ENCODE data around the gene SDK1. TPM values are rescaled to one million over a fixed set of nuclear protein-coding genes. Genes with fewer than 3 reads are reported as not detected.

SDK1 gene
- total RNA-seq, 4 donors from 2014 or later = 1.3 to 5.0 (median 2.0) TPM

- intact Hi-C loops (cut with DNase I) = no loop called here
- H3K9me3 ChIP-seq = no peaks in the 10 kb centered on the region
- no peaks in the 10 kb centered on the region for H3K36me3 ChIP-seq
- no peak for TF ChIP-seq POLR2A (IDR thresholded peaks at IDR 0.05)
- TF ChIP-seq, protein P1, sequence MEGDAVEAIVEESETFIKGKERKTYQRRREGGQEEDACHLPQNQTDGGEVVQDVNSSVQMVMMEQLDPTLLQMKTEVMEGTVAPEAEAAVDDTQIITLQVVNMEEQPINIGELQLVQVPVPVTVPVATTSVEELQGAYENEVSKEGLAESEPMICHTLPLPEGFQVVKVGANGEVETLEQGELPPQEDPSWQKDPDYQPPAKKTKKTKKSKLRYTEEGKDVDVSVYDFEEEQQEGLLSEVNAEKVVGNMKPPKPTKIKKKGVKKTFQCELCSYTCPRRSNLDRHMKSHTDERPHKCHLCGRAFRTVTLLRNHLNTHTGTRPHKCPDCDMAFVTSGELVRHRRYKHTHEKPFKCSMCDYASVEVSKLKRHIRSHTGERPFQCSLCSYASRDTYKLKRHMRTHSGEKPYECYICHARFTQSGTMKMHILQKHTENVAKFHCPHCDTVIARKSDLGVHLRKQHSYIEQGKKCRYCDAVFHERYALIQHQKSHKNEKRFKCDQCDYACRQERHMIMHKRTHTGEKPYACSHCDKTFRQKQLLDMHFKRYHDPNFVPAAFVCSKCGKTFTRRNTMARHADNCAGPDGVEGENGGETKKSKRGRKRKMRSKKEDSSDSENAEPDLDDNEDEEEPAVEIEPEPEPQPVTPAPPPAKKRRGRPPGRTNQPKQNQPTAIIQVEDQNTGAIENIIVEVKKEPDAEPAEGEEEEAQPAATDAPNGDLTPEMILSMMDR (IDR thresholded peaks at IDR 0.05) = no peak
- no peak overlapping the region for H3K4me3 ChIP-seq (replicated peaks in 1 of 3)
- no peak for DNase-seq
- WGBS, 2 donors = 80 to 89% methylated on average over 4 of the region's 4 CpGs
- H3K4me1 ChIP-seq = peaks cover 3 to 4% of the 10 kb centered on the region in 2 donors
- H3K27ac ChIP-seq = no peak overlapping the region
- H3K27me3 ChIP-seq = no peaks in the 10 kb centered on the region
Observed at GRCh38 chr7:3887096-3887690, 586.1 kb downstream of the SDK1 start.

DNA sequence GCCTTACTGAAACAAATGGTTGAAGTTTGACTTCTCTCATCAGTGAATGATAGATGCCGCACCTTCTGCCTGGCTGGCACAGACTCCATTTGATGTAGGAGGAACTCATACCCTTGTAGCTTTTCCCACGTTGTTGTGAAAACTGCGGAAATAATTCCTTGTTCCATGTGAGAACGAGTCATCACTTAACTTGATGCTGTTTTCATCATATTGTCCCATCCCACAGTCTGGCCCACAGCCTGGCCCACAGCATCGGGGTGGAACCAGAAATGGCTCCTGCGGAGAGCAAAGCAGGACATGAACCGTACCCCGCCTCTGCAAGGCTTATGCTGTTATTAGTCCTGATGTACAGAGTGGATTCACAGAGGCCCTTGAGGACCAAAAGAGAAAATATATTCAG is 587.0 kb downstream of the SDK1 start:
- H3K9me3 ChIP-seq = no peaks in the 10 kb centered on the region
- H3K4me1 ChIP-seq = peaks cover 12 to 13% of the 10 kb centered on the region in 2 donors
- no peaks in the 10 kb centered on the region for H3K36me3 ChIP-seq
- intact Hi-C loops (cut with DNase I) = no loop called here
- DNase-seq = no peak
- no peaks in the 10 kb centered on the region for H3K27me3 ChIP-seq
- TF ChIP-seq, protein P1 (IDR thresholded peaks at IDR 0.05) = no peak
- TF ChIP-seq POLR2A (IDR thresholded peaks at IDR 0.05) = no peak
- H3K27ac ChIP-seq = no peak overlapping the region
- WGBS, 2 donors = 85 to 92% methylated on average over 8 of the region's 8 CpGs
- H3K4me3 ChIP-seq (replicated peaks in 1 of 3) = no peak overlapping the region

GRCh38 chr7:3892157-3892556 is 591.1 kb downstream of the SDK1 start:
- Histone ChIP-seq H3K4me1 (peaks cover 13 to 16% of the 10 kb centered on the region in 2 donors), H3K36me3 (no peaks in the 10 kb centered on the region), H3K27ac (no peak overlapping the region), H3K4me3 (replicated peaks in 1 of 3) (no peak overlapping the region), H3K27me3 (no peaks in the 10 kb centered on the region), H3K9me3 (no peaks in the 10 kb centered on the region)
- TF ChIP-seq, protein P1 (IDR thresholded peaks at IDR 0.05) = no peak
- TF ChIP-seq POLR2A (IDR thresholded peaks at IDR 0.05) = no peak
- 47 to 50% methylated on average over 6 of the region's 7 CpGs for WGBS, 2 donors
- DNase-seq = peak; percentile 7 to 39
- intact Hi-C loops (cut with DNase I) = no loop called here

GRCh38 chr7:3892686-3893085 is 591.6 kb downstream of the SDK1 start:
- TF ChIP-seq POLR2A (IDR thresholded peaks at IDR 0.05) = no peak
- TF ChIP-seq, protein P1 (IDR thresholded peaks at IDR 0.05) = no peak
- intact Hi-C loops (cut with DNase I) = no loop called here

DNA sequence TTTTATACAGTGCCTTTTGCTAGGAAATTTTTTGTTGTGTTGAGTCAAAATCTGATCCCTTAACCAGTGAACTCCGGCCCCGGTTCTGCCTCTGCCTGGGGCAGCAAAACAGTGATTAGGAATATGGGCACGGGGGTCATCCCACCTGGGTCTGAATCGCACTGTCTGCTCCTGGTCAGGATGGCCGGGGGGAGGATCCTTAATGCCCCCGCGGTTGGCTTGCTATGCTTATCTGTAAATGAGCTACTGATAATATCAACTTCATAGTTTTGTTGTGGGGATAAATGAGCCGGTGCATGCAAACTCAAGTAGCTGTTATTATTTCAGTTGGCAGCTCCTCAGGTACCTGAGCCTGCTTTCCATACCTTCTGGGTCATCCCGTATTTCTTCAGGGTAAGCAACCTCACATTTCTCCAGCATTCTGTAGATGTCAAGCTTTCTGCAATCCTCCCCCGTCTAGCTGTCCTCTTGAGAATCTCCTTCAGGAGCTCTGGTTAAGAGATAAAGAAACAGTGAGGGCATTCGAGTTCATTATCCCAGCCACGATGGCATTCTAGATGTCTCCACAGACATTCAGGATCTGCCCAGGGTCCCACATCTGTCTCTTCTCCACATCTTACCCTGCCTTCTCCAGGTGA is 592.2 kb downstream of the SDK1 start:
- no peak for TF ChIP-seq POLR2A (IDR thresholded peaks at IDR 0.05)
- TF ChIP-seq, protein P1 (IDR thresholded peaks at IDR 0.05) = no peak
- no peaks in the 10 kb centered on the region for H3K27me3 ChIP-seq
- no peak for DNase-seq
- intact Hi-C loops (cut with DNase I) = no loop called here
- H3K4me1 ChIP-seq = peaks cover 13 to 16% of the 10 kb centered on the region in 2 donors
- no peaks in the 10 kb centered on the region for H3K36me3 ChIP-seq
- no peak overlapping the region for H3K27ac ChIP-seq
- H3K9me3 ChIP-seq = no peaks in the 10 kb centered on the region
- no peak overlapping the region for H3K4me3 ChIP-seq (replicated peaks in 1 of 3)
- WGBS, 2 donors = 47 to 64% methylated on average over 10 to 12 of the region's 12 CpGs

More at GRCh38 chr7:3892686-3893085, 591.6 kb downstream of the SDK1 start:
- Histone ChIP-seq H3K4me1 (peaks cover 13 to 16% of the 10 kb centered on the region in 2 donors), H3K36me3 (no peaks in the 10 kb centered on the region), H3K9me3 (no peaks in the 10 kb centered on the region), H3K27ac (no peak overlapping the region), H3K27me3 (no peaks in the 10 kb centered on the region), H3K4me3 (replicated peaks in 1 of 3) (no peak overlapping the region)
- DNase-seq = peak; percentile 49 to 53
- 21 to 43% methylated on average over 11 of the region's 11 CpGs for WGBS, 2 donors
